Stimulated activated naive CD4-positive, alpha-beta T cell (primary cell): Measurements from ENCODE around the gene ATXN1.
A peak's percentile ranks its signal among the peaks of the same experiment; 100 is the strongest.

Experiments used
- DNase-seq, 6 experiments: peaks; one replicate each; lab custom pipeline; 2025; lab: John Stamatoyannopoulos, UW

The ATXN1 gene

GRCh38 chr6:16673011-16673797, 88.1 kb downstream of the ATXN1 start:
- no peak for DNase-seq

- no peak for DNase-seq
Observed at GRCh38 chr6:16671302-16672289, 89.7 kb downstream of the ATXN1 start.

GRCh38 chr6:16670617-16671051, 90.6 kb downstream of the ATXN1 start:
- no peak for DNase-seq

DNA sequence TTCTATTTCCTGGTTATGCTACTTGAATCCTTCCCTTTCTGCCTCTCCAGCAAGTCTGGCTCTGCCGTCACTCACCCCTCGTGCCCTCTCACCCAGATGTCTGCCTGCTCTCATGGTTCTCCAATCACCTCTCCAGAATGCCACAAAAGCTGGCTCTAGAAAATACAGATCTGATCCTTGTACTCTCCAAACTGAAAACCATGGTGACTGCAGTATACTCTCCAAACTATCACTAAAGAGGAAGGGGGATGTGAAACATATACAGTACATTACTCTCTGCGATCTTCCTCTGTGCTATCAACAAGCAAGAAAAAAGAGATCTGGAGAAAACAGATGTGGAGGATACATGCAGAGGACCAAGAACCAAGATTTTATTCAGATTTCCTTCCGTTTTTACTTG, 91.1 kb downstream of the ATXN1 start:
- DNase-seq, result no peak

- peak in 1 of 6 experiments; percentile 6 for DNase-seq
Observed at GRCh38 chr6:16669227-16669626, 92.0 kb downstream of the ATXN1 start.

GRCh38 chr6:16667509-16667908, 93.8 kb downstream of the ATXN1 start:
- no peak for DNase-seq

- no peak for DNase-seq
Observed at GRCh38 chr6:16665992-16666391, 95.3 kb downstream of the ATXN1 start.

GRCh38 chr6:16665182-16665581, 96.1 kb downstream of the ATXN1 start:
- no peak for DNase-seq

DNA sequence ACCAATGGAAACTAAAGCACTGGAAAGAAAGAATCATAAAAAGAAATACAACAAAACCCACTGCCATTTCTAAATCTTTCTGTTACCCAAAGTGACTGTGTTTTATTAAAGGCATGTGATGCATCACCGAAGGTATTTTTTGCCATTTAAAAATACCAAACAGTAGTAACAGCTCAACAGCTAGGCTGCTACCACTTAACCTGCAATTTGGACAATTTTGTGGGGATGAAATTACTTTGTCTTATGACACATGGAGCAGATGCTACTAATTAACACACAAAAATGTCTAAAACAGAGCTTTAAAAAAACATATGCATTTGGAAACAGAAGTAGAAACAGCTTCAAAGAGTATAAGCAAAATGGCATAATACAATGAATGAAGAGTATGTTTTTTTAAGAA, 97.4 kb downstream of the ATXN1 start:
- DNase-seq, result no peak

DNA sequence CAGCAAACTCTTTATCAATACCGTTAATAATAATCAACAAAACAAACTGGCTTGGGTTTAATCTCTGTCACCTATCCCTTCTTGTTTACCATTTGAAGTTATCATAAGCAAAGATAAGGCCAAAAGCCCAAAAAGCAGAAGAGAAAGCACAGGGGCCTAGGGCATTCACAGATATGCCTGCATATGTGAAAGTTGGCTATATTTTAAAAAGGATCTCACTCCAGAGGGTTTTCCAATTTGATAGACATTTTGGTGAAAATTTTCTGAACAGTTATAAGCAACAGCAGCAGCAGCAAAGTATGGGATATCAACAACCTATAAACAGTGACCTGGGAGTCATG, 101.1 kb downstream of the ATXN1 start:
- DNase-seq, result no peak

GRCh38 chr6:16659466-16660156, 101.6 kb downstream of the ATXN1 start:
- no peak for DNase-seq

DNA sequence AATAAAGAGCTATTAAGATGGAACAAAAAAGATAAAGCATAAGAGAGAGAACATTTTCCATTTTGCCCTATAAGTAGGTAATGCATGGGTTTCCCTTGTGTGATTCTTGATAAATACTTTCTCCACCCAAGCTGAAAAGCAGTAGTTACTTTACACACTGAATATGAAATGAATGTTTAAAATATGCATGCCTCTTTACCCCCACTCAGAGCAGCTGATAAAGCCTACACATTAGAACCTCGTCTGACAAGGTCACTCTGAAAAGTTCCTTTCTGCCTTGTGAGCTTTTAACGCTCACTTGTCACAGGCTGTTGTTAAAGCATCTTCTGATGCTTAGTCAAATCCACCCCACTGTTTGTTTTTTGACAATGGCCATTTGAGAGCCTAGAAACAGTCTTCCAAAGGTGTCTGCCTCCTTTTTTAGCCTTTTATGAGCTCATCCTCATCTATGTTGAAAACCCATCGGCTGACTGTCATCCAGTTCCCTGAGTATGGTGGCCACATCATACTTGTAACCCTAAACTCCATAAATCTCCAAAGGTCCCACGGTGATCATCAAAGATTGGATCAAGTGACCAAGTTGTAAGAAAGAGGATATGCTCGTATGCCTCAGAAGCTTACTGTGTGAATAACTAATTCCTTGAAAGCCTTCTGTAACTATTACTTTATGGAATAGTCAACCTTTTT, 102.8 kb downstream of the ATXN1 start:
- no peak for DNase-seq

DNA sequence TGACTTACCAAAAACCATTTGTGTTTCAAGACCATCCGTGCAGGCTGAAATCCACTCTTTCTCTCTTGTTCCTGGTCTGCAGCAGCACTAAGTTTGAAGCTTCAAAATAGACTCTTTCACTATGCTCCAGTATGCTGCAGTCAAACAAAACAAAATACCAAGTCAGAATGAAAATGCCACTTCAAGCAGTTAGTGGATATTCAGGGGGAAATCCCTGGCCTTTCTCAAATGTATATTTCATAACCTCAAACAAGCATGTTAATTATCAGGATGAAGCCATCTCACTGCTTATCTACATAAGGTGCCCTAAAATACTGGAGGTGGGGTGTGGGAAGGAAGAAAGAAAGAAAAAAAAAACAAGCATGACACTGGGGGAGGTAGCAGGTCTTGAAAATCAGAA, 103.5 kb downstream of the ATXN1 start:
- no peak for DNase-seq

DNA sequence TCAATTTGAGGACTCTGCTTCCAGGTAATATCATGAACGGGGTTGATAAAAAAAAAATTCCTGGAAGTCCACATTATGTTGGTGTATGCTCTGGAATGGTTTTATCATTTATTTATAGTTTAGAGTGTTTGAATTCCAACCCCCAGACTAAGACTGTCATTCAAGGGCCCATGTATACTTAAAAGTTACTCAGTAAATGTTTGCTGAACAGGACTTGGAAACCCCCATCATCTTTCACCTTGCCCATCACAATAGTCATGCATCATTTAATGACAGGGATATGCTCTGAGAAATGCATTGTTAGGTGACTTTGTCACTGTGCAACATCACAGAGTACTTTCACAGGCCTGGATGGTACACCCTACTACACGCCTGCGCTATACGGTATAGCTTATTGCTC, 104.8 kb downstream of the ATXN1 start:
- no peak for DNase-seq

DNA sequence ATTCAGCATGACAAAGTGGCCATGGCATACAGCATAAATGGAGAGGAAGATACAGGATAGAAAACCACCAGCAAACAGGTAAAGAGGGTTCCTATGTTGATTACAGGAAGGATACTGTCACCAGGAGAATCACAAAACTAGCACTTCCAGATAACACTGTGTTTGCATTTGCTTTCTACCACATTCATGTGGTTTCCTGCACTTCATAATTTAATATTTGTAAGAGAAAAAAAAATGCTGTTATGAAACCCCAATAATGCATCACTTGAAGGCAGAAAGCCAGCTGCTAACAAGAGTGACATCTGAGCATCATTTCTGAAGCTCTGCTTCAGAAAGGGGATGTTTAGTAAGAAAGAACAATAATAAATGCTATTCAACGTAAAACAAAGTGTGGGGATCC, 106.6 kb downstream of the ATXN1 start:
- DNase-seq, result no peak

DNA sequence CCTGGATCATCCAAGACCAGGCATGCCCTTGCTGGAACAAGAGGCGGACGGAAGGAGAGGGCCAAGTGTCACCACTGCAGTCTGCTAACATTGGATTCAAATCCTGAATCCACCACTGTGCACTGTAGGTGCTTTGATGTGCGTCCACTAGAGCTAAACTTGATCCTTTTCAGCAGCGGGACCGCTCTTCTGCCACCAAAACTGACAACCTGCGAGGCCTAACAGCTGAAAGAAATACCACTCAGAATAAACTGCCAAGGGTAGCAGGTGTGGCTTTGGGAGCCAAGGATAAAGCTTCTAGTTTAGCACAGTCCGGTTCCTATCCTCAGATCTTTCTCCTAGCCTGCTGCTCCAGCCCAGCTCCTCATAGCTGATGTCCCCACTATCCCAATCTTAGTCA, 108.0 kb downstream of the ATXN1 start:
- DNase-seq, result no peak

GRCh38 chr6:16651871-16652270, 109.4 kb downstream of the ATXN1 start:
- DNase-seq, result peak in 2 of 6 experiments; percentile 18 to 26

DNA sequence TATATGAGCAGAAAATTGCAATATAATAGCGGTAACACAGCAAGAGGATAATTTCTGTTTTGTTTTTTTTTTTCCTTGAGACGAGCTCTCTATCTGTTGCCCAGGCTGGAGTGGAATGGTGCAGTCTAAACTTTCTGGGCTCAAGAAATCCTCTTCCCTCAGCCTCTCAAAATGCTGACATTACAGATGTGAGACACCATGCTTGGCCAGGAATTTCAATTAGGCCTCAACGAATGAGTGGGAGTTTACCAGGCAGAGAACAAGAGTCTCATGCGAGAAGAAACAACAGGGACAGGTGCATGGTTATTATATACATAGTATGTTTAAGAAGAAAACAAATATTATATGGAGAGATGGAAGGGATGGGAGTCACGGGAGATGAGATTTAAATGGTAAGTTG, 111.4 kb downstream of the ATXN1 start:
- no peak for DNase-seq

GRCh38 chr6:16649241-16649640, 112.0 kb downstream of the ATXN1 start:
- no peak for DNase-seq

DNA sequence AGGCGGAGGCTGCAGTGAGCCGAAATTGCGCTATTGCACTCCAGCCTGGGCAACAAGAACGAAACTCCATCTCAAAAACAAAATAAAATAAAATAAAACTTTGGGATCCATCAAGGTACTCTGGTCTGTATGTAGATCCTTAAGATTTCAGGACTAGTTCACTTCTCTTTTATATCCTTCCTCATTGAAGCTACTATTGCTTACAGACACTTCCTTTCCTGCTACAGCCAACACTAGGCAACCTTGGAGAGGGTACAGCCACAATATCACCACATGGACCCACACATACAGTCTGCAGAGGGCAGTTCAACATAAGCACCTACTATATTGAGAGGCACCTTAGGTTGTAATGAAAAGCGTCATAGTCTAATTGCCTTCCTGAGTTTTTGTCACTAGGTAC, 113.3 kb downstream of the ATXN1 start:
- DNase-seq, result no peak

DNA sequence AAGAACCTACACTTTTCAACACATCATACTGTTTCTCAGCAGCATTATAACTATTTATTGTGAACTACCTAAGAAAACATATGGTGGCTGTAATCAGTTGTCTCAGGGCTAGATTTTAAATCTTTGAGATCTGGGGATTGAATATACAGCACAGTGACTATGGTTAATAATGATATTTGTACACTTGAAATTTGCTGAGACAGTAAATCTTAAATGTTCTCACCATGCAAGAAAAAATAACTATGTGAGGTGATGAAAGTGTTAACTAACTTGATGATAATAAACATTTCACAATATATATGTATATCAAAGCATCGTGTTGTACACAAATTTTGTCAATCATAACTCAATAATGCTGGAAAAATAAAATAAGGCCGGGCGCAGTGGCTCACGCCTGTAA, 113.8 kb downstream of the ATXN1 start:
- no peak for DNase-seq
